IMR-90 (cell line): ENCODE results near the gene FRK. TPM values are rescaled to one million over a fixed set of nuclear protein-coding genes. Genes with fewer than 3 reads are reported as not detected.

Experiments used
- ATAC-seq: fragments of 200-7000 bp; cut with Tn5 transposase; 2 replicates; pipeline ENCODE4 v1.9.1; 2020; ENCODE audit warnings: low read depth, mild to moderate bottlenecking, moderate library complexity
- BruUV-seq: library from RNA; stranded (reverse); fragments of 400-500 nt; replicated peaks from 2 replicates; lab custom pipeline; 2021; lab: Mats Ljungman, UMichigan
- CTCF ChIA-PET: fragments of 300-600 bp; formaldehyde crosslinking; extraction: SDS; loops from one replicate; lab custom pipeline; 2021; ENCODE audit warnings: antibody characterized with exemption; lab: Yijun Ruan, JAX
- POLR2A ChIA-PET: fragments of 300-600 bp; sonication (Branson Sonifier 250); formaldehyde crosslinking; loops from one replicate; lab custom pipeline; 2022; ENCODE audit warnings: antibody characterized with exemption; ENCODE audit not compliant: unreplicated experiment; lab: Charles Lee
- DNase-seq: peaks from one replicate; pipeline ENCODE4 v3.0.0; 2013
- H2AFZ ChIP-seq: replicated peaks from 2 replicates; pipeline ENCODE3; 2013; ENCODE audit warnings: low read length, mild to moderate bottlenecking; ENCODE audit not compliant: poor library complexity
- H2AK5ac ChIP-seq: 2 replicates; pipeline ENCODE4 v1.6.1; 2013; ENCODE audit warnings: low read depth, low read length, inconsistent platforms
- H2AK9ac ChIP-seq: replicated peaks from 2 replicates; pipeline ENCODE3; 2013; ENCODE audit warnings: mild to moderate bottlenecking, low read depth, low read length, moderate library complexity; ENCODE audit not compliant: poor library complexity
- H2BK120ac ChIP-seq: 2 replicates; pipeline ENCODE4 v1.6.1; 2013; ENCODE audit warnings: low read depth, low read length, inconsistent platforms
- H2BK15ac ChIP-seq: 3 replicates; pipeline ENCODE4 v1.6.1; 2013; ENCODE audit warnings: low read depth, low read length, inconsistent platforms
- H2BK20ac ChIP-seq: 2 replicates; pipeline ENCODE4 v1.6.1; 2013; ENCODE audit warnings: low read depth, mild to moderate bottlenecking, inconsistent platforms, low read length, moderate library complexity
- H2BK5ac ChIP-seq: 2 replicates; pipeline ENCODE4 v1.6.1; 2013; ENCODE audit warnings: mild to moderate bottlenecking, low read depth, low read length, inconsistent platforms; ENCODE audit not compliant: poor library complexity, severe bottlenecking
- H3K14ac ChIP-seq: replicated peaks from 2 replicates; pipeline ENCODE4 v1.6.1; 2013; ENCODE audit warnings: low read depth, low read length, inconsistent platforms
- H3K18ac ChIP-seq: 2 replicates; pipeline ENCODE4 v1.6.1; 2013; ENCODE audit warnings: low read depth, low read length, control low read depth
- H3K23ac ChIP-seq: 2 replicates; pipeline ENCODE4 v1.6.1; 2013; ENCODE audit warnings: low read depth, low read length, inconsistent platforms
- H3K27ac ChIP-seq: 2 replicates; pipeline ENCODE4 v1.5.1; 2013; ENCODE audit warnings: mild to moderate bottlenecking, control low read depth, low read length; ENCODE audit not compliant: insufficient read depth
- H3K27me3 ChIP-seq: 2 replicates; pipeline ENCODE4 v1.6.1; 2013; ENCODE audit warnings: low read length; ENCODE audit not compliant: control insufficient read depth, insufficient read depth
- H3K36me3 ChIP-seq: 2 replicates; pipeline ENCODE4 v1.6.1; 2013; ENCODE audit warnings: low read length, mixed read lengths; ENCODE audit not compliant: control insufficient read depth, insufficient read depth
- H3K4ac ChIP-seq: 2 replicates; pipeline ENCODE4 v1.6.1; 2013; ENCODE audit warnings: low read depth, low read length, inconsistent platforms
- H3K4me1 ChIP-seq: 2 replicates; pipeline ENCODE4 v1.6.1; 2013; ENCODE audit warnings: low read length, mixed read lengths; ENCODE audit not compliant: control insufficient read depth, insufficient read depth
- H3K4me2 ChIP-seq: 2 replicates; pipeline ENCODE4 v1.6.1; 2013; ENCODE audit warnings: low read depth, mild to moderate bottlenecking, control low read depth, low read length, moderate library complexity
- H3K4me3 ChIP-seq: 2 replicates; pipeline ENCODE4 v1.5.1; 2013; ENCODE audit warnings: low read depth, mild to moderate bottlenecking, control low read depth, low read length, moderate library complexity; ENCODE audit not compliant: insufficient read depth
- H3K56ac ChIP-seq: 2 replicates; pipeline ENCODE4 v1.6.1; 2013; ENCODE audit warnings: low read length, inconsistent platforms; ENCODE audit not compliant: insufficient read depth; ENCODE audit errors: extremely low read depth
- H3K79me1 ChIP-seq, 2 experiments: 2 replicates each; pipeline ENCODE4 v1.6.1; 2013; ENCODE audit warnings: low read length in 2 of 2, inconsistent platforms in 1 of 2, low read depth in 1 of 2
- H3K9ac ChIP-seq: 2 replicates; pipeline ENCODE4 v1.6.1; 2013; ENCODE audit warnings: low read depth, low read length, control low read depth
- H3K9me1 ChIP-seq: 2 replicates; pipeline ENCODE4 v1.6.1; 2013; ENCODE audit warnings: low read length, inconsistent platforms; ENCODE audit not compliant: insufficient read depth
- H3K9me3 ChIP-seq: 2 replicates; pipeline ENCODE4 v1.6.1; 2013; ENCODE audit warnings: low read length; ENCODE audit not compliant: control insufficient read depth, insufficient read depth
- H4K20me1 ChIP-seq: 2 replicates; pipeline ENCODE4 v1.6.1; 2013; ENCODE audit warnings: low read length, inconsistent platforms; ENCODE audit not compliant: insufficient read depth
- H4K5ac ChIP-seq: 2 replicates; pipeline ENCODE4 v1.6.1; 2013; ENCODE audit warnings: mild to moderate bottlenecking, low read depth, low read length, control low read depth
- H4K8ac ChIP-seq, 2 experiments: 2 replicates each; pipeline ENCODE4 v1.6.1; 2013; ENCODE audit warnings: low read depth in 2 of 2, low read length in 2 of 2, control low read depth in 1 of 2, inconsistent platforms in 1 of 2
- H4K91ac ChIP-seq: 2 replicates; pipeline ENCODE4 v1.6.1; 2013; ENCODE audit warnings: low read depth, low read length, inconsistent platforms; ENCODE audit not compliant: insufficient read depth
- BHLHE40 ChIP-seq: fragments of 150-350 bp; IDR thresholded peaks from 2 replicates; pipeline ENCODE4 v1.6.1; 2016; ENCODE audit warnings: mild to moderate bottlenecking, low read depth, low read length
- CEBPB ChIP-seq: IDR thresholded peaks from 2 replicates; pipeline ENCODE4 v1.6.1; 2012; ENCODE audit warnings: low read depth, low read length, improper control_type of control experiment
- CHD1 ChIP-seq: IDR thresholded peaks from 2 replicates; pipeline ENCODE4 v1.6.1; 2012; ENCODE audit warnings: low read depth, low read length, improper control_type of control experiment
- FOS ChIP-seq: fragments of 150-350 bp; IDR thresholded peaks from 2 replicates; pipeline ENCODE4 v1.6.1; 2016; ENCODE audit warnings: low read depth, low read length
- MAFK ChIP-seq: IDR thresholded peaks from 2 replicates; pipeline ENCODE4 v1.6.1; 2012; ENCODE audit warnings: low read depth, low read length, improper control_type of control experiment
- MAZ ChIP-seq: IDR thresholded peaks from 2 replicates; pipeline ENCODE4 v1.6.1; 2012; ENCODE audit warnings: low read depth, mild to moderate bottlenecking, low read length, improper control_type of control experiment, moderate library complexity, borderline replicate concordance
- MXI1 ChIP-seq: IDR thresholded peaks from 2 replicates; pipeline ENCODE4 v1.6.1; 2012; ENCODE audit warnings: low read depth, mild to moderate bottlenecking, low read length, moderate library complexity, borderline replicate concordance
- RAD21 ChIP-seq: IDR thresholded peaks from 2 replicates; pipeline ENCODE4 v1.6.1; 2012; ENCODE audit warnings: low read length, improper control_type of control experiment
- RCOR1 ChIP-seq: IDR thresholded peaks from 2 replicates; pipeline ENCODE4 v1.6.1; 2012; ENCODE audit warnings: mild to moderate bottlenecking, low read length, improper control_type of control experiment; ENCODE audit not compliant: insufficient replicate concordance
- RFX5 ChIP-seq: IDR thresholded peaks from 2 replicates; pipeline ENCODE4 v1.8.0; 2012; ENCODE audit warnings: low read depth, mild to moderate bottlenecking, low read length, moderate library complexity
- SMC3 ChIP-seq: fragments of 150-350 bp; IDR thresholded peaks from 2 replicates; pipeline ENCODE4 v1.6.1; 2016; ENCODE audit warnings: low read depth, mild to moderate bottlenecking, antibody characterized with exemption, low read length, moderate library complexity
- dilution Hi-C: fragments of 300-500 bp; cut with HindIII; formaldehyde crosslinking; loops from one replicate; pipeline ENCODE4 v1.14.3; 2018; ENCODE audit warnings: low sequenced_read_pairs; ENCODE audit not compliant: unreplicated experiment
- in situ Hi-C: fragments of 300-500 bp; cut with MboI; formaldehyde crosslinking; loops from 3 replicates; pipeline ENCODE4 v1.14.3; 2019; ENCODE audit warnings: low sequenced_read_pairs, inconsistent platforms, mixed read lengths
- intact Hi-C: fragments of 100-400 bp; cut with micrococcal nuclease; formaldehyde crosslinking; loops from 2 replicates; pipeline ENCODE4 v1.10.0; 2022
- polyA plus RNA-seq, 3 experiments: library from polyadenylated mRNA; depleted of rRNA; stranded (reverse); fragments of >200 nt; gene quantifications; 2 replicates each; pipeline ENCODE4 v1.2.3, GENCODE V29; 2012; ENCODE audit warnings: low replicate concordance in 1 of 3
- total RNA-seq: library from RNA; depleted of rRNA; stranded (reverse); fragments of >200 nt; gene quantifications from 2 replicates; pipeline ENCODE4 v1.2.3, GENCODE V29; 2012
- TF ChIP-seq, protein P1 (sequence below): conservative IDR thresholded peaks from 2 replicates; pipeline ENCODE4 v1.5.1; 2012; ENCODE audit warnings: mild to moderate bottlenecking, low read depth, low read length, improper control_type of control experiment

FRK gene
- total and polyA plus RNA-seq, 2 of the 4 experiments (the other 2 are of a cell fraction): under 0.01 to 0.02 TPM

- H3K27me3 ChIP-seq: no peaks in the 10 kb centered on the region
- in situ Hi-C loops (no loop called here), intact Hi-C loops (no loop called here), dilution Hi-C loops (no loop called here)
- no peaks in the 10 kb centered on the region for H3K9me3 ChIP-seq
- H4K20me1 ChIP-seq: no peaks in the 10 kb centered on the region
- no peaks in the 10 kb centered on the region for H3K36me3 ChIP-seq
- ATAC-seq (no peak), DNase-seq (no peak)
- ChIA-PET CTCF (interaction anchor here (1.2 kb wide), 1 partner anchor 91 kb away, joined by 3 read pairs; no protein-coding TSS in a partner anchor), POLR2A (no interaction called here)
- H2AFZ ChIP-seq: no peak overlapping the region
- no peak overlapping the region for H2BK15ac ChIP-seq
- H3K79me1 ChIP-seq: no peaks in the 10 kb centered on the region
- H3K9me1 ChIP-seq: no peaks in the 10 kb centered on the region
- BruUV-seq: no TSS peak
- no peak overlapping the region for H3K18ac ChIP-seq
- no peak overlapping the region for H3K23ac ChIP-seq
- H3K14ac ChIP-seq: no peak overlapping the region
- H4K91ac ChIP-seq: no peak overlapping the region
- H3K4me3 ChIP-seq: no peak overlapping the region
- no peak overlapping the region for H4K8ac ChIP-seq
- H2BK120ac ChIP-seq: no peak overlapping the region
- H2BK5ac ChIP-seq: no peak overlapping the region
- peaks cover 7% of the 10 kb centered on the region for H3K4me1 ChIP-seq
- H2BK20ac ChIP-seq: no peak overlapping the region
- no peak overlapping the region for H3K9ac ChIP-seq
- H3K4me2 ChIP-seq: no peak overlapping the region
- TF ChIP-seq, protein P1, sequence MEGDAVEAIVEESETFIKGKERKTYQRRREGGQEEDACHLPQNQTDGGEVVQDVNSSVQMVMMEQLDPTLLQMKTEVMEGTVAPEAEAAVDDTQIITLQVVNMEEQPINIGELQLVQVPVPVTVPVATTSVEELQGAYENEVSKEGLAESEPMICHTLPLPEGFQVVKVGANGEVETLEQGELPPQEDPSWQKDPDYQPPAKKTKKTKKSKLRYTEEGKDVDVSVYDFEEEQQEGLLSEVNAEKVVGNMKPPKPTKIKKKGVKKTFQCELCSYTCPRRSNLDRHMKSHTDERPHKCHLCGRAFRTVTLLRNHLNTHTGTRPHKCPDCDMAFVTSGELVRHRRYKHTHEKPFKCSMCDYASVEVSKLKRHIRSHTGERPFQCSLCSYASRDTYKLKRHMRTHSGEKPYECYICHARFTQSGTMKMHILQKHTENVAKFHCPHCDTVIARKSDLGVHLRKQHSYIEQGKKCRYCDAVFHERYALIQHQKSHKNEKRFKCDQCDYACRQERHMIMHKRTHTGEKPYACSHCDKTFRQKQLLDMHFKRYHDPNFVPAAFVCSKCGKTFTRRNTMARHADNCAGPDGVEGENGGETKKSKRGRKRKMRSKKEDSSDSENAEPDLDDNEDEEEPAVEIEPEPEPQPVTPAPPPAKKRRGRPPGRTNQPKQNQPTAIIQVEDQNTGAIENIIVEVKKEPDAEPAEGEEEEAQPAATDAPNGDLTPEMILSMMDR: no peak
- no peak for TF ChIP-seq RCOR1
- no peak for TF ChIP-seq MAZ
- TF ChIP-seq MAFK: no peak
- TF ChIP-seq FOS: no peak
- TF ChIP-seq MXI1: no peak
- TF ChIP-seq CEBPB: no peak
- TF ChIP-seq RFX5: no peak
- no peak for TF ChIP-seq BHLHE40
- no peak for TF ChIP-seq CHD1
- no peak for TF ChIP-seq SMC3
- no peak for TF ChIP-seq RAD21
- H4K5ac ChIP-seq: no peak overlapping the region
- H3K56ac ChIP-seq: no peak overlapping the region
- no peak overlapping the region for H2AK9ac ChIP-seq
- no peak overlapping the region for H3K27ac ChIP-seq
- H2AK5ac ChIP-seq: no peak overlapping the region
- no peak overlapping the region for H3K4ac ChIP-seq
Observed at GRCh38 chr6:116020738-116021137, 40.0 kb downstream of the FRK start.
